Measurements from ENCODE around the gene GRM5.
"Not testable (repeated sequence)": the region's sequence is repeated elsewhere in the genome, so short reads cannot be mapped to it uniquely, and the experiment has no call there.

GRCh38 chr11:89063481-89063951, 2.3 kb downstream of the GRM5 start:
- TF ChIP-seq CTCF, POLR2A (IDR thresholded peaks at IDR 0.05): not testable (repeated sequence)

Measured in thyroid gland (tissue), 4 donors.